AG04450 (cell line): ENCODE measurements around the gene MCAT. TPM values are rescaled to one million over a fixed set of nuclear protein-coding genes. Genes with fewer than 3 reads are reported as not detected.

Source experiments
- CTCF ChIA-PET: fragments of 300-600, 350-600 bp; formaldehyde crosslinking; extraction: SDS; loops from one replicate; lab custom pipeline; 2022; ENCODE audit warnings: antibody characterized with exemption, inconsistent platforms; lab: Charles Lee
- POLR2A ChIA-PET: fragments of 350-600 bp; formaldehyde crosslinking; extraction: SDS; loops from one replicate; lab custom pipeline; 2021; ENCODE audit warnings: antibody characterized with exemption, inconsistent platforms; lab: Yijun Ruan, JAX
- DNase-seq: peaks from one replicate; pipeline ENCODE4 v3.0.0-alpha.2; 2011; ENCODE audit warnings: low read depth, low spot score
- H3K27ac ChIP-seq: one replicate; pipeline ENCODE4 v1.5.1; 2012; ENCODE audit warnings: low read depth, low read length, control low read depth
- H3K27me3 ChIP-seq: one replicate; pipeline ENCODE4 v1.6.0; 2012; ENCODE audit warnings: low read length; ENCODE audit not compliant: control insufficient read depth, insufficient read depth
- H3K4me3 ChIP-seq: 2 replicates; pipeline ENCODE4 v1.5.1; 2011; ENCODE audit warnings: mild to moderate bottlenecking, low read depth, low read length, control low read depth
- H3K9me3 ChIP-seq: 2 replicates; pipeline ENCODE4 v1.5.1; 2012; ENCODE audit warnings: low read length; ENCODE audit not compliant: control insufficient read depth, insufficient read depth
- CTCF ChIP-seq: IDR thresholded peaks from 2 replicates; pipeline ENCODE4 v1.5.1; 2011; ENCODE audit warnings: low read depth, low read length, control low read depth, inconsistent platforms
- polyA plus RNA-seq: library from polyadenylated mRNA; depleted of rRNA; stranded (reverse); fragments of >200 nt; gene quantifications from 2 replicates; pipeline ENCODE4 v1.2.3, GENCODE V29; 2011

Gene MCAT
- polyA plus RNA-seq, 1 experiment, result 10.5 TPM

- CTCF ChIA-PET, result interaction anchor here (0.6 to 0.8 kb wide), 2 partner anchors 31 to 36 kb away, joined by 3 read pairs; no protein-coding TSS in a partner anchor
These were observed 15.7 kb upstream of the MCAT start for GRCh38 chr22:43158778-43159483.

GRCh38 chr22:43157874-43158546 lies 14.8 kb upstream of the MCAT start:
- no peak for DNase-seq
- ChIA-PET POLR2A (no interaction called here), CTCF (no interaction called here)
- Histone ChIP-seq H3K27me3 (no peaks in the 10 kb centered on the region), H3K27ac (no peak overlapping the region), H3K4me3 (no peak overlapping the region), H3K9me3 (no peaks in the 10 kb centered on the region)
- no peak for TF ChIP-seq CTCF

More at GRCh38 chr22:43158778-43159483, 15.7 kb upstream of the MCAT start:
- POLR2A ChIA-PET, result no interaction called here
- no peak for DNase-seq
- no peak for TF ChIP-seq CTCF
- Histone ChIP-seq H3K4me3 (no peak overlapping the region), H3K9me3 (no peaks in the 10 kb centered on the region), H3K27ac (no peak overlapping the region), H3K27me3 (no peaks in the 10 kb centered on the region)

GRCh38 chr22:43156413-43156812 lies 13.2 kb upstream of the MCAT start:
- ChIA-PET CTCF (interaction anchor here (0.6 to 1.4 kb wide), 2 partner anchors 31 to 348 kb away, joined by 3 to 5 read pairs; no protein-coding TSS in a partner anchor), POLR2A (interaction anchor here (0.9 kb wide), 1 partner anchor 13 kb away, joined by 3 read pairs; the partner anchor contains the start of gene MCAT)
- H3K27ac ChIP-seq, result no peak overlapping the region
- no peaks in the 10 kb centered on the region for H3K27me3 ChIP-seq
- no peak overlapping the region for H3K4me3 ChIP-seq
- no peak for TF ChIP-seq CTCF
- no peak for DNase-seq
- H3K9me3 ChIP-seq, result no peaks in the 10 kb centered on the region; the same call in 1 of the 2 replicates

GRCh38 chr22:43155789-43156188 lies 12.6 kb upstream of the MCAT start:
- H3K27me3 ChIP-seq, result no peaks in the 10 kb centered on the region
- no peaks in the 10 kb centered on the region; the same call in 1 of the 2 replicates for H3K9me3 ChIP-seq
- no peak overlapping the region for H3K27ac ChIP-seq
- DNase-seq, result no peak
- no peak overlapping the region for H3K4me3 ChIP-seq
- TF ChIP-seq CTCF, result no peak
- POLR2A ChIA-PET, result no interaction called here
- CTCF ChIA-PET, result no interaction called here
